ENCODE data around the gene NXF2.
"Not testable (repeated sequence)": the region's sequence is repeated elsewhere in the genome, so short reads cannot be mapped to it uniquely, and the experiment has no call there.

The NXF2 gene

GRCh38 chrX:102246893-102247292, at the start of gene NXF2:
TSS of gene NXF2 (plus strand) at chrX:102247167. CDS start at chrX:102307079, 59,912 bp downstream.
- H3K9me3 Mint-ChIP-seq; DNase-seq (ENCODE audit: low spot score in 2 of 2); H3K4me1 Mint-ChIP-seq; H3K36me3 Mint-ChIP-seq; ATAC-seq; H3K27ac Mint-ChIP-seq; H3K4me3 Mint-ChIP-seq: not testable (repeated sequence)

DNA sequence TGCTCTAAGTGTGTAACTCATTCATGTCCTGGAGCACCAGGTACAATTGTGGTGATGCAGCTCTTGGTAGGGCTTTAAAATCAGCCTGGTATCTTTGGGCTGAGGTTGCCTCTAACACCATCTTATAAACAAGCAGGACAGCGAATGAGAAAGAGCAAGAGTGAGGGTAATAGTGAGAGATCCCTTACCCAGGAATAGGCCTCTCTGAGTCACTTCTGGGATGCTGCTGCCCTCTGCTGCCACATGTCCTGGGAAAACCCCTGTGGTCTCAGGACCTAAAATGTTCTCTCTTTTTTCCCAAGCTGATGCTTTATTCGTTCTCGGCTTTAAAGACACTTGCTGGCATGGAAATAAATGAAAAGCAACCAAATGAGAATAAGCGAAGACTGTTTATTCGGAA, 39.0 kb upstream of the NXF2 start:
- H3K27ac Mint-ChIP-seq; H3K4me1 Mint-ChIP-seq; DNase-seq (ENCODE audit: low spot score in 2 of 2); H3K9me3 Mint-ChIP-seq; H3K4me3 Mint-ChIP-seq; H3K36me3 Mint-ChIP-seq; ATAC-seq: not testable (repeated sequence)

- not testable (repeated sequence) for ATAC-seq; H3K4me1 Mint-ChIP-seq; H3K4me3 Mint-ChIP-seq; H3K27ac Mint-ChIP-seq; DNase-seq (ENCODE audit: low spot score in 2 of 2); H3K9me3 Mint-ChIP-seq; H3K36me3 Mint-ChIP-seq
Measured at GRCh38 chrX:102214986-102215385, 32.0 kb upstream of the NXF2 start, which contains the start of gene TCP11X1. TSS of gene TCP11X1 (plus strand) at chrX:102215301.

DNA sequence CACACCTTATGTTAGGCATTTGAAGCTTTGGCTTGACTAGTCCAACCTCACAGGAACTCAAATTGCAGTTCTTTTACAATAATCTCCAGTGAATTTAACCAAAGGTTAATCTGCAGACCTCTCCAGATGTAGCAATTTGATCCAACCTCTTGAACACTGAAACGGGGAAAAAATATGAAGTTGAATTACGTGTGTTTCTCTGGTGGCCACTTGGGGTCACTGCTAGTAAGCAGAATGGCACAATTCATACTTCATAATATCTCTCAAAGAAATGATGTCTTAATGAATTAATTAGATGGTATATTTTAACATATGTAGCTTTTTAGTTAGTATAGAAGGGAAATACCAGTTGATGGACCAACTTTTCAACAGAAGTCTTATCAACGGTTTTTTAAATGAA, 30.5 kb upstream of the NXF2 start:
- ATAC-seq; H3K27ac Mint-ChIP-seq; H3K4me3 Mint-ChIP-seq; H3K9me3 Mint-ChIP-seq; H3K36me3 Mint-ChIP-seq; DNase-seq (ENCODE audit: low spot score in 2 of 2); H3K4me1 Mint-ChIP-seq: not testable (repeated sequence)

DNA sequence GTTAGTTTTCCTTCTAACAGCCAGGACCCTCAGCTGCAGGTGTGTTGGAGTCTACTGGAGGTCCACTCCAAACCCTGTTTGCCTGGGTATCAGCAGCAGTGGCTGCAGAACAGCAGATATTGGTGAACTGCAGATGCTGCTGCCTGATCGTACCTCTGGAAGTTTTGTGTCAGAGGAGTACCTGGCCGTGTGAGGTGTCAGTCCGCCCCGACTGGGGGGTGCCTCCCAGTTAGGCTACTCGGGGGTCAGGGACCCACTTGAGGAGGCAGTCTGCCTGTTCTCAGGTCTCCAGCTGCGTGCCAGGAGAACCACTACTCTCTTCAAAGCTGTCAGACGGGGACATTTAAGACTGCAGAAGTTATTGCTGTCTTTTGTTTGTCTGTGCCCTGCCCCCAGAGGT, 11.3 kb upstream of the NXF2 start:
- H3K9me3 Mint-ChIP-seq; DNase-seq (ENCODE audit: low spot score in 2 of 2); H3K4me1 Mint-ChIP-seq; ATAC-seq; H3K4me3 Mint-ChIP-seq; H3K27ac Mint-ChIP-seq; H3K36me3 Mint-ChIP-seq: not testable (repeated sequence)

- not testable (repeated sequence) for H3K27ac Mint-ChIP-seq; DNase-seq (ENCODE audit: low spot score in 2 of 2); H3K36me3 Mint-ChIP-seq; H3K9me3 Mint-ChIP-seq; H3K4me1 Mint-ChIP-seq; ATAC-seq; H3K4me3 Mint-ChIP-seq
Measured at GRCh38 chrX:102240265-102240664, 6.7 kb upstream of the NXF2 start.

GRCh38 chrX:102272231-102272630, 25.3 kb downstream of the NXF2 start:
- H3K4me3 Mint-ChIP-seq; H3K36me3 Mint-ChIP-seq; H3K4me1 Mint-ChIP-seq; ATAC-seq; DNase-seq (ENCODE audit: low spot score in 2 of 2); H3K9me3 Mint-ChIP-seq; H3K27ac Mint-ChIP-seq: not testable (repeated sequence)

DNA sequence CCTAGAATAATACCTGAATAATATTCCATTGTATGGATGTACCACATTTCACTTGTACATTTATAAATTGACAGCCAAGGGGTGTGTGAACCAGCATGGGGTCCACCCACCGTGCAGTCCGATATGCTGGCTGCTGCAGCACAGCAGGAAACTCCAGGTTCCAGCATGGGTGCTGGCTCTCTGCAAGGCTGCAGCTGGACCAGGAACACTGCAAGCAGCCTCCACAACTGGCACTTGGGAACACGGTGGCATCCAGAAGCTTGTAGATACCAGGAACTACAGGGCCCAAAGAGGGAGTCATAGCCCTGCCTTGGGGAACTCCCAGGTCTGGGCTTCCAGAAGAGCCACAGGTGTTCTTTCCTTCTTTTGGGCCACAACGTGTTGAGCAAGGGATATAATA, 91.2 kb downstream of the NXF2 start:
- no peak for ATAC-seq
- Mint-ChIP-seq H3K9me3 (no peaks in the 10 kb centered on the region), H3K4me1 (no peaks in the 10 kb centered on the region), H3K4me3 (no peak overlapping the region), H3K36me3 (no peaks in the 10 kb centered on the region), H3K27ac (no peak overlapping the region)
- no peak for DNase-seq (ENCODE audit: low spot score in 2 of 2)

GRCh38 chrX:102339312-102340298, 92.6 kb downstream of the NXF2 start:
- no peaks in the 10 kb centered on the region for H3K4me1 Mint-ChIP-seq
- no peaks in the 10 kb centered on the region for H3K36me3 Mint-ChIP-seq
- H3K27ac Mint-ChIP-seq = no peak overlapping the region
- no peak overlapping the region for H3K4me3 Mint-ChIP-seq
- peak; percentile 57 for ATAC-seq
- no peaks in the 10 kb centered on the region for H3K9me3 Mint-ChIP-seq
- DNase-seq (ENCODE audit: low spot score in 2 of 2) = no peak

- Mint-ChIP-seq H3K4me3 (no peak overlapping the region), H3K4me1 (no peaks in the 10 kb centered on the region), H3K27ac (no peak overlapping the region), H3K36me3 (no peaks in the 10 kb centered on the region), H3K9me3 (no peaks in the 10 kb centered on the region)
- no peak for DNase-seq (ENCODE audit: low spot score in 2 of 2)
- ATAC-seq = no peak
Measured at GRCh38 chrX:102341867-102342266, 94.9 kb downstream of the NXF2 start.

DNA sequence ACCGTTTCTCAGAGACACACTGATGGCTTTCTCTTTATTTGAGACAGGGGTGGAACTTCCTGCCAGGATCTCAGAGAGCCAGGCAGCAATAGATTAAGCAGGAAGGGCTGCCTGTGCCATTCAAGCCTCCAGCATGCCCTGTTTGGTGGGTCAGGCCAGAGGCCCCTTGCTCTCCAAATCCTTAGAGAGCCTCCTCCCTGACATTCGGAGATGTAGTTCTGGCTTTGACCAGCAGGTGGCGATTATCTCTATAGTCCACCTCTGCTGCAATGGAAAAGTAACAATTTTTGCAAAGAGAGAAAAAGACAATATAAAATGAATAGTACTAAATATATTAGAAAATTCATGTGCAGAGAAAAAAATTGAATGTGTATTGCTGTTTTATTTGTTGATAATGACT, 98.9 kb downstream of the NXF2 start:
- H3K4me3 Mint-ChIP-seq = no peak overlapping the region
- H3K36me3 Mint-ChIP-seq = no peaks in the 10 kb centered on the region
- no peak for ATAC-seq
- H3K9me3 Mint-ChIP-seq = no peaks in the 10 kb centered on the region
- peak; percentile 23 to 74 for DNase-seq (ENCODE audit: low spot score in 2 of 2)
- no peak overlapping the region for H3K27ac Mint-ChIP-seq
- H3K4me1 Mint-ChIP-seq = no peaks in the 10 kb centered on the region

Measured in stimulated activated effector memory CD8-positive, alpha-beta T cell treated with anti-CD3 and anti-CD28 coated beads, Interleukin-12 subunit alpha, Interleukin-12 subunit beta, amount 100 ng/mL, for 72 hours (primary cell).